22Rv1 (cell line): ENCODE measurements around the gene PADI6.

Experiments
- H3K27ac ChIP-seq: fragments of 450-650 bp; 2 replicates; pipeline ENCODE4 v1.5.1; 2017
- ZFX ChIP-seq: fragments of 450-650 bp; IDR thresholded peaks from 2 replicates; pipeline ENCODE4 v1.6.1; 2017; ENCODE audit warnings: antibody characterized with exemption, borderline replicate concordance
- TF ChIP-seq, protein P1 (sequence below): fragments of 450-650 bp; IDR thresholded peaks from 2 replicates; pipeline ENCODE4 v1.5.1; 2017; ENCODE audit warnings: mild to moderate bottlenecking

Gene PADI6

DNA sequence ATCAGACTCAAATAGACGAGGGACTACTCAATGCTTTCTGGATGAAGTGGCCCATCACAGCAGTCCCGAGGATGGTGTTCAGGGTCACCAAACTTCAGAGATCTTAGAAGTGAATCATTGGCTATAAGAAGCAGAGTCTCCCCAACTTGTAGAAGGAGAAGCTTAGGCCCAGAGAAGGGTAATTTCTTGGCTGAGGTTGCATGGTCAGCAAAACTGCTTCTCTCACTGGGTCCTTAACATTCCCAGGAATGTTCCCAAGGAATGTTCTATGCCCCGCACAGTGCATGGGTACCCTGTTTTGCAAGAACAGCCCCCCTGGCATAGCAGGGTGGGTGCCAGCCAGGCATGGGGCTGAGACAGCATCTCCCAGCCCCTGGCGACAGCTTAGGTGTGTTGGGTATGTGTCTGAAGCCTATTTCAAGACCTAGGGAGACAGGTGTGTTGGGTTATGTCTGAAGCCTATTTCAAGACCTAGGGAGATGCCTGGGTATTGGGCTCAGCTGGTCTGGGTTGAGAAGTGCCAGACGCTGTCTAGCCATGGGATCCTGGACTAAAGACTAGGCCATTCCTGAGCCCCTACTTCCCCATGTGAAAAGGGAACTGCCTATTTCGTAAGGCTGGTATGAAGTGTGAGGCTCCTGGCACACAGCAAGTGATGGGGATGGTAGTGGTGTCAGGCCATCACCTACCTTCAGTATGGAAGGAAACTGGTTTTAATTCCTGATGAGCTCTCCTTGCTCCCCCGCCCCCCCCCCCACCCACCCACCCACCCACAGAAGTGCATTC, 26.1 kb downstream of the PADI6 start:
- TF ChIP-seq, protein P1, sequence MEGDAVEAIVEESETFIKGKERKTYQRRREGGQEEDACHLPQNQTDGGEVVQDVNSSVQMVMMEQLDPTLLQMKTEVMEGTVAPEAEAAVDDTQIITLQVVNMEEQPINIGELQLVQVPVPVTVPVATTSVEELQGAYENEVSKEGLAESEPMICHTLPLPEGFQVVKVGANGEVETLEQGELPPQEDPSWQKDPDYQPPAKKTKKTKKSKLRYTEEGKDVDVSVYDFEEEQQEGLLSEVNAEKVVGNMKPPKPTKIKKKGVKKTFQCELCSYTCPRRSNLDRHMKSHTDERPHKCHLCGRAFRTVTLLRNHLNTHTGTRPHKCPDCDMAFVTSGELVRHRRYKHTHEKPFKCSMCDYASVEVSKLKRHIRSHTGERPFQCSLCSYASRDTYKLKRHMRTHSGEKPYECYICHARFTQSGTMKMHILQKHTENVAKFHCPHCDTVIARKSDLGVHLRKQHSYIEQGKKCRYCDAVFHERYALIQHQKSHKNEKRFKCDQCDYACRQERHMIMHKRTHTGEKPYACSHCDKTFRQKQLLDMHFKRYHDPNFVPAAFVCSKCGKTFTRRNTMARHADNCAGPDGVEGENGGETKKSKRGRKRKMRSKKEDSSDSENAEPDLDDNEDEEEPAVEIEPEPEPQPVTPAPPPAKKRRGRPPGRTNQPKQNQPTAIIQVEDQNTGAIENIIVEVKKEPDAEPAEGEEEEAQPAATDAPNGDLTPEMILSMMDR, result no peak
- H3K27ac ChIP-seq, result no peak overlapping the region

DNA sequence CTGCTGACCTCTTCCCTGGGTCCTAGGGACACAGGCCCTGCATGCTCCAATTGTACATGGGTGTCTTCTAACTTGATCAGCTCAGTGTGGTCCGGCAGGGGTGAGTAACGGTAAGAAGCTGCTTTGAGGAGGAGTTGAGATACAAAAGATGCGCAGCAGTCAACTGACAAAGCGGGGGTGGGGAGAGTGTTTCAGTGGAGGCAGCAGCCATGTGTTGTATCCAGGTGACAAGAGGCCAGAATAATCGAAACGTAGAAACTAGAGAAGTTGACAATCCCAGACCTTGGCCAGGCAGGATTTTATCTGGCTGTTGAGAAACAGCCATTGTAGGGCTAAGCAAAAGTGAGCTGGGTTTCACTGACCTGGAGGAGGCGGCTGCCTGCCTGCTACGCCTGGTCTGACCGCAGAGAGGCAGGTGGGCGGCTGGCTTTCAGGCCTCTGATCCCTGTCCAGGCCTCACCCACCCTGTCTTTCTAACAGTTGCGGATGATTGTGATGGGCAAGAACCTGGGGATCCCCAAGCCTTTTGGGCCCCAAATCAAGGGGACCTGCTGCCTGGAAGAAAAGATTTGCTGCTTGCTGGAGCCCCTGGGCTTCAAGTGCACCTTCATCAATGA, 28.8 kb downstream of the PADI6 start:
- no peak for TF ChIP-seq ZFX
- TF ChIP-seq, protein P1, result no peak
- H3K27ac ChIP-seq, result no peak overlapping the region

DNA sequence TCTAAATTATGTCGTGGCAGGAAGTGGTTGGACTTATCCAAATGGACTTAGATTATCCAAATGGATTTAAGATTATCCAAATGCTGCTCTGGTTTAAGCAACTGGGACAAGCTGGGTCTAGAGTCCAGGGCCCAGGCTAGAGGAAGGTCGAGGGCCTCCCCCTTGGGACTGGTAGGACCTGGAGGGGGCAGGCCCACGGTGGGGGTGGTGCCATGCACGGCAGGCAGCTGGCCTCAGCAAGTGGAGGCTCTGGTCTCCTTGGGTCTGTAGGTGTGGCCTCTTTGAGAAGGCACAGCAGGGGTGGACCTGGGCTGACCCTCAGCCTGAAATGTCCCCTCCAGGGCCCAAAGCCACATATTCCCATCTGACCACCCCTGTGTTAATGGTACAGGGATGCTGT, 29.8 kb downstream of the PADI6 start:
- TF ChIP-seq, protein P1, result no peak
- no peak for TF ChIP-seq ZFX
- no peak overlapping the region for H3K27ac ChIP-seq

DNA sequence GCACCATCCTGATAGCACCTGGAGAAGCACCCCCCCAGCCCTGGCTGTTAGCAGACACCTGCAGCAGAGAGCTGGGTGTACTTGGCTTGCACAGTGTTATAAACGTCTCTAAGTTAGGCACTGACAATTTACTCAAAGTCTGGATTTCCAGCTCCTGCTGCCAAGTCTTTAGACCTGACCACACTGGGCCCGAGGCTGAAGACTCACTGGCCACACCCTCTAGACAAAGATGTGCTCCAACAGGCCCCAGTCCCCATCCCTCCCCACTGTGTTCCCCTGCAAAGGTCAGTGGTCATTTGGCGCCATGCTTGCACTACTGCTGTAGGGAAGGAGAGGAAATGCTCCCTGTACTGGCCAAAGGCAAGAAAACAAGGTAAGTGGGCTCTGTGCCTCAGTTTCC, 31.1 kb downstream of the PADI6 start:
- no peak for TF ChIP-seq ZFX
- TF ChIP-seq, protein P1, result no peak
- H3K27ac ChIP-seq, result no peak overlapping the region

DNA sequence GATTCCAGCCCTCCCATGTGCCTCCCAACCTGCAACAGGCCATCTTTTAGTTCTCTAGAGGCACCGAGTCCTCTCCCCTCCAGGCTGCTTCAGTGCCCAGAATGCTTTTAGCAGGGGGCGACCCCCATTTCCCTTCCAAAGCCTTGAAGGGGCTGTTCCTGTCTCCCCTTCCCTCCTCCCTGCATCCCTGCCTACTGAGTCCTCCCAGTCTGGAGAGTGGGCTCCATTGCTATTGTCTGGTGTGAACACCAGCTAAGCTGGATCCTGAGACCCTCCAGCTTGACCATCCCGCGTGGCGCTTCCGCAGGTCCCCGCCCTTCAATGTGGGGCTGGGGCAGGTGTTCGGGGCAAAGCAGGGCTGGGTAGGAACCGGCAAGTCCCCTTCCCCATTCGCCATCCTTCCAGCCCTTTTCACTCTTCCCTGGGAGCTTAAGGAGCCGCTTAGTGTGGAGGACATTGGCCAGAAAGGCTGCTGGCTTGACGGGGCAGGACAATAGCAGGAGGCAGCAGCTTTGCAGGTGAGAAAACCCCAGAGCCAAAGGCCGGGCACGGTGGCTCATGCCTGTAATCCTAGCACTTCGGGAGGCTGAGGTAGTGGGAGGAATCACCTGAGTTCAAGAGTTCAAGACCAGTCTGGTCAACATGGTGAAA, 32.2 kb downstream of the PADI6 start:
- H3K27ac ChIP-seq, result no peak overlapping the region
- TF ChIP-seq, protein P1, result no peak
- TF ChIP-seq ZFX, result no peak

DNA sequence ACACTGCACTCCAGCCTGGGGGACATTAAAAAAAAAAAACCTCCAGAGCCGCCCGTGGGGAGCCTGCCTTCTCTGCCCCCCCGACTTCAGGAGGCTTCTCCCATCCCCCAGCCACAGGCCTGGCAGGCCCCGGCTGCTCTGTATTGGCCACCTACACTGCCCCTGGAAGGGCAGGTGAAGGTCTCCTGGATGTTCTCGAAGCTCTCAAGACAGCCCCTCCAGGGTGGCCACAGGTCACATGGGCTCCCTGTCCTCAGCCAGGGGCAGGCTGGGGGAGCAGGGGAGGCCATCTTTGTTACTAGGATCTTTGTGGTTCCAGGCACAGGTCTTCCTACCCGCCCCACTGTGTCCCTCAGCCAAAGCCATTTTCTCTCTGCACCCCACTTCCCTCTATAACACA, 32.8 kb downstream of the PADI6 start:
- H3K27ac ChIP-seq, result no peak overlapping the region
- TF ChIP-seq ZFX, result no peak
- TF ChIP-seq, protein P1, result no peak
